Fibroblast of lung (primary cell): ENCODE data around the gene FLNB. TPM values are rescaled to one million over a fixed set of nuclear protein-coding genes. Genes with fewer than 3 reads are reported as not detected.

Experiments used
- DNase-seq, 2 donors: peaks; one replicate each; pipeline versions ENCODE4 v3.0.0 to v3.0.0-alpha.2; 2010; ENCODE audit warnings: low read depth in 2 of 2
- H2AFZ ChIP-seq: 2 replicates; pipeline ENCODE4 v1.5.1; 2012; ENCODE audit warnings: low read length, control low read depth, inconsistent platforms
- H3K27ac ChIP-seq: 2 replicates; pipeline ENCODE4 v1.5.1; 2011; ENCODE audit warnings: low read length, control low read depth; ENCODE audit not compliant: insufficient read depth
- H3K27me3 ChIP-seq: 2 replicates; pipeline ENCODE4 v1.5.1; 2011; ENCODE audit warnings: mild to moderate bottlenecking, low read length; ENCODE audit not compliant: control insufficient read depth, insufficient read depth
- H3K36me3 ChIP-seq: 2 replicates; pipeline ENCODE4 v1.5.1; 2011; ENCODE audit warnings: low read length; ENCODE audit not compliant: control insufficient read depth, insufficient read depth
- H3K4me1 ChIP-seq: 2 replicates; pipeline ENCODE4 v1.5.1; 2011; ENCODE audit warnings: low read length; ENCODE audit not compliant: control insufficient read depth, insufficient read depth; ENCODE audit errors: extremely low read depth
- H3K4me2 ChIP-seq: 2 replicates; pipeline ENCODE4 v1.5.1; 2011; ENCODE audit warnings: low read length, control low read depth; ENCODE audit not compliant: insufficient read depth; ENCODE audit errors: extremely low read depth
- H3K4me3 ChIP-seq, 4 experiments: fragments of 200-600 bp in 1 of 4; sonication (generic) in 1 of 4; replicated peaks in 1 of 4; 2 replicates each; pipeline ENCODE4 v1.5.1; 2011 to 2016; ENCODE audit warnings: low read length in 4 of 4, low read depth in 3 of 4, mild to moderate bottlenecking in 3 of 4, control low read depth in 2 of 4, inconsistent platforms in 1 of 4, mixed read lengths in 1 of 4; ENCODE audit not compliant: insufficient read depth in 1 of 4; ENCODE audit errors: control extremely low read depth in 1 of 4
- H3K79me2 ChIP-seq: 2 replicates; pipeline ENCODE4 v1.5.1; 2012; ENCODE audit warnings: mild to moderate bottlenecking, low read length, inconsistent platforms; ENCODE audit not compliant: control insufficient read depth, insufficient read depth
- H3K9ac ChIP-seq: 2 replicates; pipeline ENCODE4 v1.5.1; 2011; ENCODE audit warnings: mild to moderate bottlenecking, low read length, control low read depth; ENCODE audit not compliant: insufficient read depth
- H3K9me3 ChIP-seq: 2 replicates; pipeline ENCODE4 v1.5.1; 2012; ENCODE audit warnings: low read depth, low read length; ENCODE audit not compliant: control insufficient read depth, insufficient read depth
- H4K20me1 ChIP-seq: 2 replicates; pipeline ENCODE4 v1.5.1; 2011; ENCODE audit warnings: low read length; ENCODE audit not compliant: control insufficient read depth, insufficient read depth; ENCODE audit errors: extremely low read depth
- CTCF ChIP-seq, 2 donors: IDR thresholded peaks in 1 of 2; conservative IDR thresholded peaks in 1 of 2; 1 replicate in 1 of 2; 2 replicates in 1 of 2; pipeline ENCODE4 v1.5.1; 2011 to 2012; ENCODE audit warnings: low read length in 2 of 2, control low read depth in 1 of 2, inconsistent platforms in 1 of 2, low read depth in 1 of 2, mild to moderate bottlenecking in 1 of 2
- EZH2 ChIP-seq: IDR thresholded peaks from 2 replicates; pipeline ENCODE4 v1.5.1; 2012; ENCODE audit warnings: low read length, control low read depth, mild to moderate bottlenecking; ENCODE audit errors: missing control alignments
- polyA plus RNA-seq, 2 donors: library from polyadenylated mRNA; depleted of rRNA in 1 of 2; stranded (reverse) in 1 of 2; unstranded in 1 of 2; fragments of >200 nt; gene quantifications; 2 replicates each; pipeline ENCODE4 v1.2.1, GENCODE V29; 2011 to 2012; ENCODE audit warnings: missing spikeins in 1 of 2
- total RNA-seq: library from RNA; depleted of rRNA; stranded (reverse); fragments of >200 nt; gene quantifications from 2 replicates; pipeline ENCODE4 v1.2.1, GENCODE V29; 2014

FLNB gene
- total and polyA plus RNA-seq, 2 donors (not counting 1 experiment from before 2014, with no cell fraction given): 81.7 to 105 TPM

GRCh38 chr3:58198362-58198761, 190.1 kb downstream of the FLNB start:
- Histone ChIP-seq H3K4me3 (no peak overlapping the region), H3K4me1 (no peaks in the 10 kb centered on the region), H3K4me2 (no peak overlapping the region), H3K9ac (no peak overlapping the region), H3K79me2 (no peaks in the 10 kb centered on the region), H3K36me3 (no peaks in the 10 kb centered on the region), H3K27ac (no peak overlapping the region), H3K9me3 (no peaks in the 10 kb centered on the region), H4K20me1 (no peaks in the 10 kb centered on the region), H3K27me3 (peaks cover 7% of the 10 kb centered on the region), H2AFZ (no peak overlapping the region)
- DNase-seq: no peak
- TF ChIP-seq EZH2: no peak

GRCh38 chr3:58198804-58199203, 190.6 kb downstream of the FLNB start:
- TF ChIP-seq EZH2: no peak
- no peak for TF ChIP-seq CTCF (conservative IDR thresholded peaks at IDR 0.05 in 1 of 2, IDR thresholded peaks at IDR 0.05 in 1 of 2; ENCODE audit: low read depth in 1 of 2, low read length in 2 of 2)

DNA sequence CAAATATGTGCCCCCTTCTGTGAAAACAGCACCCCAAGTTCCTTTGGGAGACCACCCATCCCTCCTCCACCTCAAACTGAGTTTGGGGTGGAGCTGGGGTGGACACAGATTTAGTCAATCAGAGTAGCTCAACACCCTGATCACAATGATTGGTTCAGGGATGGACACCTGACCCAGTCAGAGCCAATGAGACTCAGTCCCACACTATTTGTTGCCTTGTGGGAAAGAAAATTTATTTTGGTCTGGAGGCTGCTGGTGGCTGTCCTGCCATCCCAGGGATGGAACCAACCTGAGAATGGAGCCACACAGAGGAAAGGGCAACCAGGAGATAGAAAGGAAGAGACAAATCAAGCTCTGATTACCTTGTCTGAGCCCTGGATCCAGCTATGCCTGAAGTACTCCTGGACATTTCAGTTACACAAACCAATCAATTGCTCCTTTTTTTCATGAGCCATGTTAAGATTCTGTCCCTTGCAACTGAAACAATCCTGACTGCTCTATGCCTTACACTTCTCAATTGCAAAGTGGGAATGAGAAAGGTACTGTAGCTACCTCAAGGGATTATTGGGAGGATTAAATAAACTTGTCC, 192.0 kb downstream of the FLNB start:
- no peak for DNase-seq

More at GRCh38 chr3:58198804-58199203, 190.6 kb downstream of the FLNB start:
- Histone ChIP-seq H3K9me3 (no peaks in the 10 kb centered on the region), H3K79me2 (no peaks in the 10 kb centered on the region), H2AFZ (no peak overlapping the region), H3K9ac (no peak overlapping the region), H4K20me1 (no peaks in the 10 kb centered on the region), H3K36me3 (no peaks in the 10 kb centered on the region), H3K4me2 (no peak overlapping the region), H3K4me3 (no peak overlapping the region), H3K4me1 (no peaks in the 10 kb centered on the region), H3K27me3 (peaks cover 8% of the 10 kb centered on the region), H3K27ac (no peak overlapping the region)
- DNase-seq: no peak

More for the DNA sequence above, 192.0 kb downstream of the FLNB start:
- H3K4me1 ChIP-seq: no peaks in the 10 kb centered on the region
- H3K4me3 ChIP-seq: no peak overlapping the region
- H3K79me2 ChIP-seq: no peaks in the 10 kb centered on the region
- H2AFZ ChIP-seq: no peak overlapping the region
- TF ChIP-seq EZH2 (no peak), CTCF (conservative IDR thresholded peaks at IDR 0.05 in 1 of 2, IDR thresholded peaks at IDR 0.05 in 1 of 2; ENCODE audit: low read depth in 1 of 2, low read length in 2 of 2) (no peak)
- no peak overlapping the region for H3K27ac ChIP-seq
- H3K4me2 ChIP-seq: no peak overlapping the region
- H3K36me3 ChIP-seq: no peaks in the 10 kb centered on the region
- peaks cover 8% of the 10 kb centered on the region for H3K27me3 ChIP-seq
- H3K9ac ChIP-seq: no peak overlapping the region
- H3K9me3 ChIP-seq: no peaks in the 10 kb centered on the region
- H4K20me1 ChIP-seq: no peaks in the 10 kb centered on the region
